ENCODE results near the gene IGSF21.

IGSF21 gene

DNA sequence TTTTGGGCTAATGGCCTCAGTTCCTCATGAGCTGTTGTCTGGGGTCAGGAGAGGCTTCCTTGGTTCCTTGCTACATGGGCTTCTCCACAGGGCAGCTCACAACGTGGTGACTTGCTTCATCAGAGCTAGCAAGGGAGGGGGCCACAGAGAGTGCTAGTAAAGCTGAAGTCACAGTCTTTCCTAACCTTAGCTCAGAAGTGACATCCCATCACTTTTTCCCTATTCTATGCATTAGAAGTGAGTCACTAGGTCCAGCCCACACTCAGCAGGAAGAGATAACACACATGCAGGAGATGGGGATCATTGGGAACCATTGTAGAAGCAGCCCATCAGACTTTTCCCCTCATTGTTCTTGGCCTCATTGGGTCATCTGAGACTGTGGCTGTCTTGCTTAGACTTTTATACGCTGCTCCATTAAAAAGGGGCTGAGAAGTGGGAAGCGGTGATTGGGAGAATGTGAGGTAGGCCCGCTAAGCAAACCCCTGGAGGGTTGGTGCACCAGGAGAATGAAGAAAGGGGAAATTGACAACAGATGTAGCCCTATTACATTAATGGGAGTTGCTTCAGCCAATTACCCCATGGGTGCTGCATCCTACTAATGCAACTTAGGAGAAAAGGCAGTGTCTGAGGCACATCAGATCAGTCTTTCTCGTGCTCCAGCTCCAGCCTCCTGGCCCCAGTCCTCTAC, 22.1 kb upstream of the IGSF21 start:
- Histone ChIP-seq H4K20me1 (ENCODE audit: insufficient read depth, low read length) (no peaks in the 10 kb centered on the region), H3K9me2 (ENCODE audit: low read depth, low read length) (no peaks in the 10 kb centered on the region), H2AFZ (ENCODE audit: low read length) (no peak overlapping the region), H3K27me3 (ENCODE audit: insufficient read depth, low read length) (peaks cover 4% of the 10 kb centered on the region; the same call in 1 of the 2 replicates), H3K4me3 (ENCODE audit: low read depth, low read length, poor library complexity, severe bottlenecking) (no peak overlapping the region), H3K9ac (ENCODE audit: low read length) (no peak overlapping the region), H3K27ac (ENCODE audit: low read depth, low read length, poor library complexity, severe bottlenecking) (no peak overlapping the region), H3K4me2 (ENCODE audit: low read length) (no peak overlapping the region), H3K4me1 (ENCODE audit: insufficient read depth, low read length, severe bottlenecking) (no peaks in the 10 kb centered on the region), H3K36me3 (ENCODE audit: insufficient read depth, low read length) (no peaks in the 10 kb centered on the region), H3K9me3 (ENCODE audit: low read length) (no peaks in the 10 kb centered on the region), H3F3A (ENCODE audit: insufficient read depth, low read length) (no peaks in the 10 kb centered on the region), H3K79me2 (ENCODE audit: insufficient read depth, low read length) (no peaks in the 10 kb centered on the region)
- TF ChIP-seq, protein P1, sequence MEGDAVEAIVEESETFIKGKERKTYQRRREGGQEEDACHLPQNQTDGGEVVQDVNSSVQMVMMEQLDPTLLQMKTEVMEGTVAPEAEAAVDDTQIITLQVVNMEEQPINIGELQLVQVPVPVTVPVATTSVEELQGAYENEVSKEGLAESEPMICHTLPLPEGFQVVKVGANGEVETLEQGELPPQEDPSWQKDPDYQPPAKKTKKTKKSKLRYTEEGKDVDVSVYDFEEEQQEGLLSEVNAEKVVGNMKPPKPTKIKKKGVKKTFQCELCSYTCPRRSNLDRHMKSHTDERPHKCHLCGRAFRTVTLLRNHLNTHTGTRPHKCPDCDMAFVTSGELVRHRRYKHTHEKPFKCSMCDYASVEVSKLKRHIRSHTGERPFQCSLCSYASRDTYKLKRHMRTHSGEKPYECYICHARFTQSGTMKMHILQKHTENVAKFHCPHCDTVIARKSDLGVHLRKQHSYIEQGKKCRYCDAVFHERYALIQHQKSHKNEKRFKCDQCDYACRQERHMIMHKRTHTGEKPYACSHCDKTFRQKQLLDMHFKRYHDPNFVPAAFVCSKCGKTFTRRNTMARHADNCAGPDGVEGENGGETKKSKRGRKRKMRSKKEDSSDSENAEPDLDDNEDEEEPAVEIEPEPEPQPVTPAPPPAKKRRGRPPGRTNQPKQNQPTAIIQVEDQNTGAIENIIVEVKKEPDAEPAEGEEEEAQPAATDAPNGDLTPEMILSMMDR (IDR thresholded peaks at IDR 0.05; ENCODE audit: low read length) = no peak
- no peak for TF ChIP-seq EZH2 (IDR thresholded peaks at IDR 0.05; ENCODE audit: borderline replicate concordance, low read length)

DNA sequence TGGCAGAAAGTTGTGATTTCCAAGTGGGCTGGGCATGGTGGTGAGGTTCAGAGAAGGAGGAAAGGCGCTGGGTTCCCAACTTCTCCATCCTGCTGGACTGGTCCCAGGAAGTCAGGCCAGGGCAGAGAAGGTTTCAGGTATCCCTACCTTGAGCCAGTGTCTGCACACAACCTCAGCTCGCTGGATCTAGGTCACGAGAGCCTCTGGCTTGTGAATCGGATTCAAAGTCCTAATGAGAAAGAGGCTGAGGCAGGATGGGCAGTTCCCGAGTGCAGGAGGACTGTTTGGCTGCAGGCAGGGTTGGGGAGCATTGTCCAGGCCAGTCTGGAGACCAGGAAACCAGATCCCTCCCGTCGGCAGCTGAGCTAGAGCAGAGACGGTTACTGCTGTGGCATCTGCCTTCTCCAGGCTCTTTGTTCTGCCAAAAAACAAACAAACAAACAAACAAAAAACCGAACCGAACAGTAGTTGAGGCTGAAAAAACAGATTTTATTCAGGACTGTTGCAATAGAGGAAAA, 19.5 kb upstream of the IGSF21 start:
- no peaks in the 10 kb centered on the region for H3K4me1 ChIP-seq (ENCODE audit: insufficient read depth, low read length, severe bottlenecking)
- H3K9ac ChIP-seq (ENCODE audit: low read length) = no peak overlapping the region
- no peaks in the 10 kb centered on the region for H3K9me2 ChIP-seq (ENCODE audit: low read depth, low read length)
- no peak overlapping the region for H3K4me2 ChIP-seq (ENCODE audit: low read length)
- peaks cover 4% of the 10 kb centered on the region; the same call in 1 of the 2 replicates for H3K27me3 ChIP-seq (ENCODE audit: insufficient read depth, low read length)
- H3K27ac ChIP-seq (ENCODE audit: low read depth, low read length, poor library complexity, severe bottlenecking) = no peak overlapping the region
- no peaks in the 10 kb centered on the region for H3F3A ChIP-seq (ENCODE audit: insufficient read depth, low read length)
- H4K20me1 ChIP-seq (ENCODE audit: insufficient read depth, low read length) = no peaks in the 10 kb centered on the region
- H3K79me2 ChIP-seq (ENCODE audit: insufficient read depth, low read length) = no peaks in the 10 kb centered on the region
- no peaks in the 10 kb centered on the region for H3K9me3 ChIP-seq (ENCODE audit: low read length)
- no peaks in the 10 kb centered on the region for H3K36me3 ChIP-seq (ENCODE audit: insufficient read depth, low read length)
- TF ChIP-seq, protein P1 (IDR thresholded peaks at IDR 0.05; ENCODE audit: low read length) = no peak
- TF ChIP-seq EZH2 (IDR thresholded peaks at IDR 0.05; ENCODE audit: borderline replicate concordance, low read length) = no peak
- H3K4me3 ChIP-seq (ENCODE audit: low read depth, low read length, poor library complexity, severe bottlenecking) = no peak overlapping the region
- no peak overlapping the region for H2AFZ ChIP-seq (ENCODE audit: low read length)

DNA sequence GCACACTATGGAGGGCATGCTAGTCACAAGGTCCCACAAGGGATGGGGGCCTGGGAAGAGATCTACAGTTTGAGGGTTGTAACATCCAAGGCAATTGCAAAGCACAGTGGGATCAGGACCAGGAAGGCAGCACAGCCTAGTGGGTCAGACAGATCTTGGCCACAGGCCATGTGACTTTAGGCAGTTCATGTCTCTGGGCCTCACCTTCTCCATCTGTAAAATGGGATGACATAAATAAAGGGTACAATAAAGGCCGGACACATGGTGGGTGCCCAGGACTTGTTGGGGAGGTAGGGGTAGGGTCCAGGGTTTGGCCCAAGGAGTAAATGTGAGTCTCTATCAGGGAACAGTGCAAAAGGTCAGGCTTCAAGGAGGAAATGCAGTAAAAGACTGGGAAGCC, 18.1 kb upstream of the IGSF21 start:
- H3K27me3 ChIP-seq (ENCODE audit: insufficient read depth, low read length) = peaks cover 4% of the 10 kb centered on the region; the same call in 1 of the 2 replicates
- no peaks in the 10 kb centered on the region for H3K4me1 ChIP-seq (ENCODE audit: insufficient read depth, low read length, severe bottlenecking)
- no peak overlapping the region for H2AFZ ChIP-seq (ENCODE audit: low read length)
- H3K9me2 ChIP-seq (ENCODE audit: low read depth, low read length) = no peaks in the 10 kb centered on the region
- no peaks in the 10 kb centered on the region for H3K9me3 ChIP-seq (ENCODE audit: low read length)
- H3K4me2 ChIP-seq (ENCODE audit: low read length) = no peak overlapping the region
- H3K4me3 ChIP-seq (ENCODE audit: low read depth, low read length, poor library complexity, severe bottlenecking) = no peak overlapping the region
- no peaks in the 10 kb centered on the region for H3F3A ChIP-seq (ENCODE audit: insufficient read depth, low read length)
- no peak for TF ChIP-seq EZH2 (IDR thresholded peaks at IDR 0.05; ENCODE audit: borderline replicate concordance, low read length)
- no peaks in the 10 kb centered on the region for H3K79me2 ChIP-seq (ENCODE audit: insufficient read depth, low read length)
- H3K27ac ChIP-seq (ENCODE audit: low read depth, low read length, poor library complexity, severe bottlenecking) = no peak overlapping the region
- H3K9ac ChIP-seq (ENCODE audit: low read length) = no peak overlapping the region
- H3K36me3 ChIP-seq (ENCODE audit: insufficient read depth, low read length) = no peaks in the 10 kb centered on the region
- no peaks in the 10 kb centered on the region for H4K20me1 ChIP-seq (ENCODE audit: insufficient read depth, low read length)

Measured in OCI-LY1 (cell line).